Measurements from ENCODE around the gene C11orf68.

The C11orf68 gene

DNA sequence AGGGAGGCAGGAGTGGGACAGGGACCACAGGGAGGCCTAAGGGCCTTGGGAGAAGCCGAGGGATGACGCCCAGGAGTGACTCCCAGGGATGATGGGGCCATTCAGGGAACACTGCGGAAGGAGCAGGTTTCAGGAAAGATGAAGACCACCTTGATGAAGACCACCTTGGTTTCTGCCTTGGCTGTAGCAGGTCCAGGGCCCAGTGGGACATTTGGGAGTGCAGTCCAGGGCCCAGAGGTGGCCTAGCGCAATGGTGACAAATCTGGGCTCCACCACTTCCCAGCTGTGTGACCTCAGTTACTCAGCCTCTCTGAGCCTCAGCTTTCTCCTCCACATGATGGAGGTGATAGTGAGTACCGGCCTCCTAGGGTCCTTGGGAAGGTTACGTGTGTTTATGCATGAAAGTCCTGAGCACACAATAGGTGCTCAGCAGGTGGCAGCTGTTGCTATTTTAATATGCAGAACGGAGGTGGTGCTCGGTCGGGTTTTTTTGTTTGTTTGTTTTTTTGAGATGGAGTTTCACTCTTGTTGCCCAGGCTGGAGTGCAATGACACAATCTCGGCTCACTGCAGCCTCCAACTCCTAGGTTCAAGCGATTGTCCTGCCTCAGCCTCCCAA, 27.2 kb upstream of the C11orf68 start:
- no peak overlapping the region for H3K9ac ChIP-seq (ENCODE audit: low read length)
- no peak overlapping the region for H3K27ac ChIP-seq (ENCODE audit: low read depth, low read length, poor library complexity, severe bottlenecking)
- no peaks in the 10 kb centered on the region for H3F3A ChIP-seq (ENCODE audit: insufficient read depth, low read length)
- no peaks in the 10 kb centered on the region for H3K79me2 ChIP-seq (ENCODE audit: insufficient read depth, low read length)
- H3K9me3 ChIP-seq (ENCODE audit: low read length), result no peaks in the 10 kb centered on the region
- TF ChIP-seq, protein P1, sequence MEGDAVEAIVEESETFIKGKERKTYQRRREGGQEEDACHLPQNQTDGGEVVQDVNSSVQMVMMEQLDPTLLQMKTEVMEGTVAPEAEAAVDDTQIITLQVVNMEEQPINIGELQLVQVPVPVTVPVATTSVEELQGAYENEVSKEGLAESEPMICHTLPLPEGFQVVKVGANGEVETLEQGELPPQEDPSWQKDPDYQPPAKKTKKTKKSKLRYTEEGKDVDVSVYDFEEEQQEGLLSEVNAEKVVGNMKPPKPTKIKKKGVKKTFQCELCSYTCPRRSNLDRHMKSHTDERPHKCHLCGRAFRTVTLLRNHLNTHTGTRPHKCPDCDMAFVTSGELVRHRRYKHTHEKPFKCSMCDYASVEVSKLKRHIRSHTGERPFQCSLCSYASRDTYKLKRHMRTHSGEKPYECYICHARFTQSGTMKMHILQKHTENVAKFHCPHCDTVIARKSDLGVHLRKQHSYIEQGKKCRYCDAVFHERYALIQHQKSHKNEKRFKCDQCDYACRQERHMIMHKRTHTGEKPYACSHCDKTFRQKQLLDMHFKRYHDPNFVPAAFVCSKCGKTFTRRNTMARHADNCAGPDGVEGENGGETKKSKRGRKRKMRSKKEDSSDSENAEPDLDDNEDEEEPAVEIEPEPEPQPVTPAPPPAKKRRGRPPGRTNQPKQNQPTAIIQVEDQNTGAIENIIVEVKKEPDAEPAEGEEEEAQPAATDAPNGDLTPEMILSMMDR (IDR thresholded peaks at IDR 0.05; ENCODE audit: low read length), result no peak
- no peak for TF ChIP-seq EZH2 (IDR thresholded peaks at IDR 0.05; ENCODE audit: borderline replicate concordance, low read length)
- no peak overlapping the region for H3K4me2 ChIP-seq (ENCODE audit: low read length)
- H3K27me3 ChIP-seq (ENCODE audit: insufficient read depth, low read length), result 0 out of 2 replicates have a peak, but pooled peaks cover 4% of the 10 kb centered on the region
- no peaks in the 10 kb centered on the region for H3K36me3 ChIP-seq (ENCODE audit: insufficient read depth, low read length)
- no peaks in the 10 kb centered on the region for H4K20me1 ChIP-seq (ENCODE audit: insufficient read depth, low read length)
- H3K9me2 ChIP-seq (ENCODE audit: low read depth, low read length), result no peaks in the 10 kb centered on the region
- no peak overlapping the region for H2AFZ ChIP-seq (ENCODE audit: low read length)
- H3K4me3 ChIP-seq (ENCODE audit: low read depth, low read length, poor library complexity, severe bottlenecking), result no peak overlapping the region
- H3K4me1 ChIP-seq (ENCODE audit: insufficient read depth, low read length, severe bottlenecking), result no peaks in the 10 kb centered on the region

DNA sequence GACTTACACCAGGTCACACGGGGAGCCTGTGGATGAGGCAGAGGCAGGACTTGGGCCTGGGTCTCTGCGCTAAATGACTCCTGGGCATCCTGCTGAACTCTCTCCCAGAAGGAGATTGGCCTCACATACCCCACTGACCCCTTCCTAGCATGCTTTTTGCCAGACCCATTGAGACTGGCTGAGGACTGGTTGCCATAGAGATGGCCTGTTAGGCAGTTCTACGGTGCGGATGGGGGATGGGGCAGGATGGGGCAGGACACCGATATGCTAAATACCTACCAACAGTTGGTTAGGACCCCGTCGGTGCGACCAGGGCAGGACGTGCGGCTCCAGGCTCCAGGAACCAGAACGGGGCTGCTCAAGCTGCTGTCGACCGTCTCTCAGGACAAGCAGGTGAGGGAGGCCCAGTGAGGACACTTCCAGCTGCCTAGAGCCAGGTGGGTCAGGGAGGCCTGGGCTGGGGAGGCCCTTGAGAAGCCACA, 26.6 kb upstream of the C11orf68 start, which contains the start of gene TSGA10IP:
Gene TSGA10IP, plus strand, starts transcription at position 51 of the 482 bp plus-strand sequence. Its CDS starts 196 bp downstream, at position 247.
- no peaks in the 10 kb centered on the region for H3K36me3 ChIP-seq (ENCODE audit: insufficient read depth, low read length)
- H3K4me2 ChIP-seq (ENCODE audit: low read length), result no peak within 1 kb of the TSS
- H3K27me3 ChIP-seq (ENCODE audit: insufficient read depth, low read length), result 0 out of 2 replicates have a peak, but pooled peaks cover 4% of the 10 kb centered on the region
- no peaks in the 10 kb centered on the region for H3K79me2 ChIP-seq (ENCODE audit: insufficient read depth, low read length)
- H4K20me1 ChIP-seq (ENCODE audit: insufficient read depth, low read length), result no peaks in the 10 kb centered on the region
- TF ChIP-seq EZH2 (IDR thresholded peaks at IDR 0.05; ENCODE audit: borderline replicate concordance, low read length), result no peak
- TF ChIP-seq, protein P1 (IDR thresholded peaks at IDR 0.05; ENCODE audit: low read length), result no peak
- H3K9me3 ChIP-seq (ENCODE audit: low read length), result no peaks in the 10 kb centered on the region
- no peak within 1 kb of the TSS for H3K27ac ChIP-seq (ENCODE audit: low read depth, low read length, poor library complexity, severe bottlenecking)
- no peak within 1 kb of the TSS for H3K4me3 ChIP-seq (ENCODE audit: low read depth, low read length, poor library complexity, severe bottlenecking)
- no peaks in the 10 kb centered on the region for H3K4me1 ChIP-seq (ENCODE audit: insufficient read depth, low read length, severe bottlenecking)
- no peaks in the 10 kb centered on the region for H3F3A ChIP-seq (ENCODE audit: insufficient read depth, low read length)
- no peak within 1 kb of the TSS for H2AFZ ChIP-seq (ENCODE audit: low read length)
- H3K9me2 ChIP-seq (ENCODE audit: low read depth, low read length), result no peaks in the 10 kb centered on the region
- H3K9ac ChIP-seq (ENCODE audit: low read length), result no peak within 1 kb of the TSS

DNA sequence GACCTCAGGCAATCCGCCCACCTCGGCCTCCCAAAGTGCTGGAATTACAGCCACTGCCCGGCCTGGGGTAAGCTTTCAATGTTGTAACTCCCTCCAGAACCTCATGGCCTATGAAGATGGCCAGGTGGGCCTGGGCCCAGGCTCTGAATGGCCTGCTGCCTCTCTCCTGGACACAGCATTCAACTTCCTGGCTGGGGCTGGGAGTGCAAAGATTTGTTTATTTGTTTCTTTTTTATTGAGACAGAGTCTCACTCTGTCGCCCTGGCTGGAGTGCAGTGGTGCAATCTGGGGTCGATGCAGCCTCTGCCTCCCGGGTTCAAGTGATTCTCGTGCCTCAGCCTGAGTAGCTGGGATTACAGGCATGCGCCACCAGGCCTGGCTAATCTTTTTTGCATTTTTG, 25.9 kb upstream of the C11orf68 start:
- Histone ChIP-seq H3F3A (ENCODE audit: insufficient read depth, low read length) (no peaks in the 10 kb centered on the region), H3K27ac (ENCODE audit: low read depth, low read length, poor library complexity, severe bottlenecking) (no peak overlapping the region)
- TF ChIP-seq, protein P1 (IDR thresholded peaks at IDR 0.05; ENCODE audit: low read length), result no peak
- no peak for TF ChIP-seq EZH2 (IDR thresholded peaks at IDR 0.05; ENCODE audit: borderline replicate concordance, low read length)

More for the DNA sequence above, 25.9 kb upstream of the C11orf68 start:
- Histone ChIP-seq H3K36me3 (ENCODE audit: insufficient read depth, low read length) (no peaks in the 10 kb centered on the region), H3K4me1 (ENCODE audit: insufficient read depth, low read length, severe bottlenecking) (no peaks in the 10 kb centered on the region), H3K79me2 (ENCODE audit: insufficient read depth, low read length) (no peaks in the 10 kb centered on the region), H3K27me3 (ENCODE audit: insufficient read depth, low read length) (0 out of 2 replicates have a peak, but pooled peaks cover 4% of the 10 kb centered on the region), H4K20me1 (ENCODE audit: insufficient read depth, low read length) (no peaks in the 10 kb centered on the region), H3K9me2 (ENCODE audit: low read depth, low read length) (no peaks in the 10 kb centered on the region), H3K4me2 (ENCODE audit: low read length) (no peak overlapping the region), H2AFZ (ENCODE audit: low read length) (no peak overlapping the region), H3K9ac (ENCODE audit: low read length) (no peak overlapping the region), H3K9me3 (ENCODE audit: low read length) (no peaks in the 10 kb centered on the region), H3K4me3 (ENCODE audit: low read depth, low read length, poor library complexity, severe bottlenecking) (no peak overlapping the region)

All from OCI-LY1 (cell line).